RCC 7860 (cell line): ENCODE data around the gene PLEKHG1.

Source experiments
- DNase-seq: peaks from one replicate; pipeline ENCODE4 v3.0.0-alpha.2; 2015; ENCODE audit warnings: low spot score
- FAIRE-seq: peaks from 2 replicates; lab custom pipeline; 2012; peaks lifted over from hg19 to GRCh38; lab: Jason Lieb, UNC

The PLEKHG1 gene

DNA sequence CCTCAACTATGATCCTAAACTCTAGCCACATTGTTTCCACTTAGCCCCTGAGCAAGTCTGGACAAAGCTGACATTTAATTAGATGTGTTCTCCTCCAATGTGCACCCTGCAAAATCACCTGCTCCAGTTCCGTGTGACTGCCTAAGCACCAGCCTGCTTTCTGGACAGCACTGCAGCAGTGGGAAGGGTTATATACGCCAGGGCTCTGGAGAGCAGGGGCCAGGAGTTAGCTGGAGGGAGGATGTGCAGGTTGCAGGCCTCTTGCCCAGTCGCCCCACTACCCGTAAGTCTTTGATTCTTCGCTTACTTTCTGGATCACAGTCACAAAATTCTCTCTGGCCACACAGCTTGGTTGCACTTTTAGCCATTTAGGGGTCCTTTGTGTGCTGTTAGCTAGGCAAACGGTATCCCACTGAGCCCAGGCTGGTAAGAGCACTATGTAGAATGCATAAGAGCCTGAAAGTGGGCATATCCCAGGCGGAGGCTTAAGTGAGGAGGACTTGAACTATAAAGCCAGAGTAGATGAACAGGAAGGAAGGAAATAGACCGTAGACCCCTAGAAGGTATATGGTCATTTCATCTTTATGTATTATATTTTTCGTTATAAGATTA is 10.7 kb upstream of the PLEKHG1 start:
- FAIRE-seq (no peak), DNase-seq (no peak)

DNA sequence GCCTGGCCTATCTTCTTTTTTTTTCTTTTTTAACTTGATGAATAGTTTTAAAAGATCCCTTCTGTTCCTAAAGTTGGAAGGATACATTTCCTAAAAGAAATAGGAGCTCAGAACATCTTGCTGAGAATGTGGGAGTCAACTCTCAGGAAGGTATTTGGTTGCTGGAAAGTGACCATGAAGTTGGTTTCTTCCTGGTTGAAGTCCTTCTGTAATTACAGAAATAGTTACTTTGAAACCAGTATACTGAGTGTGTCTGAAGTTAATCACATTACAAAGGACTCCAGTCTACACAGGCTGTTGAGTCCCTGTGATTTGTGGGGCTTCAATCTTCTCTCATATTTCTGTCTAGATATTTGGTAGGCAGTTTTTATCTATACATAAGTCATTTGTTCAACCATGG is 9.8 kb upstream of the PLEKHG1 start:
- no peak for DNase-seq
- FAIRE-seq, result no peak

DNA sequence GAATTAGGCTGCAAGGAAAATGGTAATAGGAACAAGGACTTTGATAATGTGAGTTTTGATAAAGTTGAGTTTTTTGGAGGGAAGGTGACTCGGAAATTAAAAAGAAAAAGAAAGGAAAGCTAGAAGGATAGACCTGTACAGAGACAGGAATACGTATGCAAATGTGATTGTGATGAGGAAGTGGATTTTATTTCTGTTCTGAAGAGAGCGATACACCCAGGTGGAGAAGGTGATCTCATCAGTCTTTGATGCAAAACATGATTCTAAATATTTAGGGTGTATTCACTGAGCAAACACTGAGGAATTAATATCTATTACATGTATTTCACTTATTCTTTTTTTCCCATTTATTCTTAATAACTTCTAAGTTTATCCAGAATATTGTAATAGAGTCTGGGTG is 9.2 kb upstream of the PLEKHG1 start:
- no peak for DNase-seq
- no peak for FAIRE-seq

DNA sequence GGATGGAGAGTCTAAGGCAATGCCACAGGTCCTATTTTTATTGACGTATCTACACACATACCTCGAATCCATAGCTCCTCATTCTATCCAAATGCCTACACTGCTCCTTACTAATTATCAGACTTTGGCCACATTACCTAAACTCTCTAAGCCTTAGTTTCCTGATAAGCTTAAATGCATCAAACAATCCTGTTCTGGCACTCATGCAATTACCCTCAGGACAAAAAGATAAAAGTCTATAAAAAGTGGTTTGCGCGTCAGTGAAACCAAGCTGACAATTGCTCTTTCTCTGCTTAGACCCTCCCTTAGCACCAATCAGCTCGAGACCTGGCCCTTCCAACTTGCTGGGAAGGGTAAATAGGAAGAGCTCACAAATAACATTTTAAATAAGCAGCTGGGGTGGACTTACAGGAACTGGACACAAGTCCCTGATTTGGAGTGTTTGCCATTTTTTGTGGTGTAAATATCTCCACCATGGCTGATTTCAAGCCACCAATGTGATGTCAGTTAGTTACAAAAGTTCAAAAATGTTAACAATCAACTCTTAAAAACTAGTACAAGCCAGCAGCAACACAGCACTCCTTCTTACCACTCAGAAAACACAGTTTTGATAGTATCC is 7.2 kb upstream of the PLEKHG1 start:
- DNase-seq (no peak), FAIRE-seq (no peak)

DNA sequence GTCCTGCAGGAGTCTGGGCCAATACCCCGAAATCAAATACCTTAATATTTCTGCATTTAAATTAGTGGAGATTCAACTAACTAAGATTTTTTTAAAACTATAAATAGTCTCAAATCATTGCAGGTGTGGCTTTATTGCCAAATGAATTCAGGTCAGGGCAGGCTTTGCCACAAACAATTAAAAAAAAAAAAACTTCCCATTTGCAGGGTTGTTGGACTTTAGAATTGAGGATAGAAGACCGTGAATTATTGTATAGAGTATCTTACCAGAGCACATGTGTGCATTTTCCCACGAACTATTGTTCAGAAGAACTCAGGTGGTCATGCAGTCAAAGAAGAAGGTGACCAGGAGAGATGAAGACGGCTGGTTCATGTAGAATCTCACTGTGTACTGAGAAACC is 6.6 kb upstream of the PLEKHG1 start:
- FAIRE-seq (no peak), DNase-seq (no peak)

DNA sequence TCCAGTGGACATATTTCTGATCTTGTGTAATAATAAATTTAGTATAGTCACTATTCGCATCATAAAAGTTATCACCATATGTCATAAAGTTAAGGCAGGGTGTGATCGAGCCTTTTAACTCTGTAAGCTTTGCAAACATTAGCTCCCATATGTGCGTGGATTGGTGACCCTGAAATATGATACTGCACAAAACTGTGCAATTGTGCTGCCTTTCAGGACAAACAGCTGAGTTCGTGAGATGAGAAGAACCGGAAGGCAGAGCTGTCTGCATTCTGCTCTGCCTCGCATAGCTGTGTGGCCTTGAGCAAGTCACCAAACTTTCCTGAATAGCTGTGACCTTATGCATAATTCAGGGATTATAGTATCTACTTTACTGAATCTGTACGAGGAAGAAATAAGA is 3.2 kb upstream of the PLEKHG1 start:
- DNase-seq, result no peak

DNA sequence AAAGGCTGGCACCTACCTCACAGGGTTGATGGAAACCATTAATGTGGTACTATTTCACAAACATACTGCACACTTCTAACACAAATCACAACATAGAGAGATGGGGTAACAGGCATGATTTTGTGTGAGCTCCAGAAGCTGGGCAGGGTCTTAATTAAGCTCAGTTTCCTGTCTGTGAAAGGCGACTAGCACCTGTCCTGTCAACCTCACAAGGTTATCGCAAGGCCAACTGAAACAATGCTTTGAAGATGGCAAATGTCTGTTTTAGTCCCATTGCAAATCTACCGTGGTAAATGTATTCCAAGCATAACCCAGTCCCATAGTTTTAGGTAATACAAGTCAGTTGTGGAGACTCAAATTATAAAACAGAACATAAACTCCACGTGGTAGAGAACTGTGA is 1.3 kb upstream of the PLEKHG1 start:
- no peak for DNase-seq
- no peak for FAIRE-seq

More for the DNA sequence above, 3.2 kb upstream of the PLEKHG1 start:
- no peak for FAIRE-seq

DNA sequence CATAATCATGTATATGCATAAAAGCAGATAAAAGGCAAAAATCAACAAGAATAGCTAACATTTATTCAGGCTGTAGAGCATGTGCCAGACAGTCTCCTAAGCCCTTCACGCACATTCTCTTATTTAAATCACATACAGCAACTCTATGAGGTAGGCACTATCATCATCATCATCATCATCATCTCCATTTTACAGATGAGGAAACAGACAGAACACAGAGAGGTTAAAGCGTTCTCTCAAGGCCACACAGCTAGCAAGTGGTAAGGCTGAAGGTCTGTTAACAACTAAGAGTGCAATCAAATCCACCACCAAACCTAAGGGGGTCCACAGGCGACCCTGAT is 857 bp upstream of the PLEKHG1 start:
- FAIRE-seq, result no peak
- DNase-seq, result no peak

DNA sequence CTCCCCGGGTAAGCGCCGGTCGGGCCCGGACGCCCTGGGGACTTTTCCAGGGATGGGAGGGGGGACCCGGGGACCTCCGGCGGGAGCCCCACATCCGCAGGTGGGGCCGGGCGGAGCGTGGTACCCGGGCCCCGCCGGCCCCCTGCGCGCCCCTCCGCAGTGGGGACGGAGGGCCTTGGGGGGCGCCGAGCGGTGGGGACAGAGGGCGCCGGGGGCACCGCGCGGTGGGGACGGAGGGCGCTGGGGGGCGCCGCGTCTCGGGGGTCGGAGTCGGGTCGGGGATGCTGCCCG is 270 bp downstream of the PLEKHG1 start:
- no peak for DNase-seq
- FAIRE-seq, result no peak

DNA sequence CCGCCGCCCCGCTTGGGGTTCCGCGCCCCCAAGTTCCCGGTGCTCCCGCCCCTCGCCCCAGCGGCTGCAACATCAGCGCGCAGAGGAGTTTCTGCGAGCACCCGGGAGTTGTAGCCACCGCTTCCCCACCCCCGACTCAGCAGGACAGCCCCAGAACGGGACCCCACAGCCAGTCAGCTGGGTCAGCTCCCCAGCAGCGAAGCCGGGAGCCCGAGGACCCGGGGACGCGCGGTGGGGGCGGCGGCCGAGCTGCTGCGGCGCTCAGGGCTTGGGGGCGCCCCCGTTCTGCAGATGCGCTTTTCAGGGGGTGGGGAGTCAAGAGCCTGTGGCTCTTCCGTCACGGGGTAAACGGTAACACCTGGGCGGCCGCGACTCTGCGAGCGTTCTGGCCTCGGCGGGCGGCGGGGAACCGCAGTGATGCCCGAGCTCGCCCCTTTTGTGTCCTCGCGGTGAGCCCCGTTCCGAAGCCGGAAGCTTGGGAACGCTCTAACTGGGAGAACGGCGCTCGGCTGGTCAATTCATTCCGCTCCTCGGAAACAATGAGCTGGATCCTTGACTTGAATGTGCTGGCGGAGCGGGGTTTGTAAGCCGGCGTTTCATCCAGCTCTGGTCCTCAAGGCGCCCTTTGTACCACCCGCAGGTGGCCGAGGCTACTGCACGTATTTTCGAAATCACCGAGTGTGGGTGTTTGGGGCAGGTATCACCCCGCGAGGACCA is 774 bp downstream of the PLEKHG1 start:
- FAIRE-seq (no peak), DNase-seq (peak; percentile 30)

DNA sequence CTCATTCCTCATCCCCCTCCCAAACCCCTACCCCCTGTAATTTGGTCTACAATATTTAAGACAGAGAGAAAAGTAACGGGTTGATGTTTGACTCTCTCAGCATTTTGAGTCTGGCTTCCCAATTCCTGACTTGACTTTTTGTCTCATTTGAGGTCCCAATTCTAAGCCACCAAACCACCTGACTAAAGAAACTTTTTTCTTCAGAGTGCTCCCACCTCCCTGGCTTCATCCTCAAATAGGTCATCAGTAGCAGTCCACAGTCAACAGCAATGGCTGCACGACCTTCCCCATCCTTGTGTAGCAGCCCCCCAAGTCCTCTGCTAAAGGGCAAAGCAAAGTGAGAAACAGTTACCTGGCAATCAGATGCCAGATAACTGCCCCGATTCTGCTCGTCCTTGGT is 1.8 kb downstream of the PLEKHG1 start:
- FAIRE-seq (no peak), DNase-seq (no peak)

DNA sequence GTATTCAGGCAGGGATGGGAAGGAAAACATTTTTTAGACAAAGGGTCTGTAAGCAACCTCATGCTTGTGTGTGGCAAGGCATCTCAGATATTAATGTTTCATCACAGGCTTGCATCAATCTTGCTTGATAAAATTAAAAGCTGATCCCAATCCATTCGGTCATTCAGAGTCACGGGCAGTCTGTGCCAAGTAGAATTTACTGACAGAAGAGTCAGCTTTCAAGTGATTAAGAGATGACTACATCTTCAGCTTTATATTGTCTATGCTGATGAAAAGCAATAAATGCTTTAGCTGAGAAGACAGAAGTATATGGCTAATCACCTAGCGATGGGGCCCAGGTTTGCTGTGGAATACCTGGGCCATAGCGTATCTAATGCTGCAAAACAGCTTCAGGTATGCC is 3.5 kb downstream of the PLEKHG1 start:
- no peak for FAIRE-seq
- DNase-seq, result no peak

DNA sequence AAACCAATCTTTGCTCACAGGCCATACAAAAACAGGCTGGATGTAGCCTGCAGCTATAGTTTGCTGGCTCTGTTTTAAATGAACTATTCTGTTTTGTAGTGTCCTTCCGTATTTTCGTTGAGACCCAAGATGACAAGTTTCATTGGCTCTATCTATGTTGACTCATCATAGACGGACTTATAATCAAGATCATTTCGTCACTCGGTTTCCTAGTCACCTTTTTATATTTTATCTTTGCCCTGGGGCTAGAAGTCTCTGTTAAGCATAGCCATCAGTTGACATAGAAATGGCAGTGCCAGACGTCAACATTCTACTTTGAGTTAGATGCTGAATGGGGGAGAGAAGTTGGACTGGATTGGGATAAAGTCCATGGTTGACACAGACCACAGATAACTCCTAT is 4.8 kb downstream of the PLEKHG1 start:
- FAIRE-seq, result no peak
- DNase-seq, result no peak

DNA sequence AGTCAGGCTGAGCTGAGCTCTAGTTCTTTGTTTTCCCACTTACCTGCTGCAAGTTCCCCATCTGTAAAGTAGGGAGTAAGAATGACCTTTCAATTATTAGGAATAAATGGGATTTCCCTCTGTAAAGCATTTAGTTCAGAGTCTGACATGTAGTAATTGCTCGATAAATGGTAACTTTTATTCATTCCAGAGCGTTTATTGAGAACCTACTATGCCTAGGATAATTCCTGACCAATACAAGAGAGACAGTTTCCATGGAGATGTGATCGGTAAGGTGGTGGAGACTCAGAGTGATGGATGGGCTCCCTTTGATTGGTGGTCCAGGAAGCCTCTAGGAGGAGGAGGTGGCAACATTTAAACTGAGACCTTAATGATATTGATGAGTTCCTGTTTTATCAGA is 5.6 kb downstream of the PLEKHG1 start:
- DNase-seq (no peak), FAIRE-seq (no peak)

DNA sequence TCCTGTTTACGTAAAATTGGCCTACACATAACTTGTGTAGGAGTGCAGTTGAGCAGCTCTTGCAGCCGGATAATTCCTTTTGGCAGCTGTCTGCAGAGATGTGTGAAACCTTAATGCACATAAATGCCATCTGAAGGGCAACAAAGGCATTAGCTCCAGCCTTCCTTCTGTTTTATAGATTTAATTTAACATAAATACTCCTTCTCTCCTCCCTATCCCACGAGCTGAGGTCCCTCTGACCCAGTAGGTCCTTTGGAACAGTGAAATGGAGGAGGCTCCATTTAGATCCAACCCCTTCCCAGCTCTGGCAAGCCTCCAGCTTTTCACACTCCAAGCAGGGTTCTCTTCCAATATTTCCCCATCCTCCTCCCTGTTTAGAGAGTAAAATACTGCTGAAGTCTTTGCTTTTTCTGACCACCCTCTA is 6.5 kb downstream of the PLEKHG1 start:
- no peak for DNase-seq
- FAIRE-seq, result no peak

DNA sequence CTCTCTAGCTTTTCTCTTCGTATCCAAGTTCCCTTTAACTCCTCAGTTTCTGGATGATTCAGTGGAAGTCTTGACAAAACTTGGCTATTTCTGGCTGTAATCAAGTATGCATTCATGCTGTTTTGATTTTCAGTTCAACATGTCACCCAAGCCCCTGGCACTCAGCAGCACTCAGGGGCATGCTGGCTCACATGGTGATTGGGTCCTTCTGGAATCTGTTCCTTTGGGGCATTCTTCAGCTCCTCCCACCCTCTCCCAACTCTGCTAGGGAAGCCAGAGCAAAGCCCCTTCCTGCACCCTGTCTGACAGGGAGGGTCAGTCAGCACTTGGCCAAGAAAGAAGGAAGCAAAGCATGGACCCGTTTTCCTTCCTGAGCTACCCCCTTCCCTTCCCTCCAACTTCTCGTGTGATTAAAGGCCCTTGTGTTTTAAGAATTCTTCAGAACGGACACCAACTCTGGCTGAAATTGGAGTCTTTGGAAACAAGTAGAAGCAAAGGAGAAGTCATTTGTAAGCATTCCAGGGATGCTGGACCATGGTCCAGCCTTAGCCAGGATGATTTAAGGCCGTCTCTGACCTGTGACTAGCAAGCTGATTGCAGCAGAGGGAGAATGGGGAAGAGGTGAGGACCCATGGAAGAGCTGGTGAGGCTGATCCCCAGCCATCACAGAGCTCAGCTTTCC is 7.1 kb downstream of the PLEKHG1 start:
- FAIRE-seq (no peak), DNase-seq (no peak)

DNA sequence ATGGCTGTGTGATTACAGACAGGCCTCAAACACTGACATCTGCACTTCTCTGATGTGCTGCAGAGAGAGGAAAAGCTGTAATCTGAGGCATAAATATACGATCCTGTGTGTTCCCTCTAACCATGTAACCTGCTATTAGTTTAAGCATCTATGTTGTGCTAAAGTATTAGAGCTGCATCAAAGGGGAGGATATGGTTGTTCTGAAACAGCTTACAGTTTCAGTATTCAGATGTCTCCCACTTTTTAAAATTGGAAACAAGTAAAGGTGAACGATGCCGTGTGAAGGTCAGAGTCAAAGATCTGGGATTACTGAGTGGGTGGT is 7.6 kb downstream of the PLEKHG1 start:
- FAIRE-seq (no peak), DNase-seq (no peak)

DNA sequence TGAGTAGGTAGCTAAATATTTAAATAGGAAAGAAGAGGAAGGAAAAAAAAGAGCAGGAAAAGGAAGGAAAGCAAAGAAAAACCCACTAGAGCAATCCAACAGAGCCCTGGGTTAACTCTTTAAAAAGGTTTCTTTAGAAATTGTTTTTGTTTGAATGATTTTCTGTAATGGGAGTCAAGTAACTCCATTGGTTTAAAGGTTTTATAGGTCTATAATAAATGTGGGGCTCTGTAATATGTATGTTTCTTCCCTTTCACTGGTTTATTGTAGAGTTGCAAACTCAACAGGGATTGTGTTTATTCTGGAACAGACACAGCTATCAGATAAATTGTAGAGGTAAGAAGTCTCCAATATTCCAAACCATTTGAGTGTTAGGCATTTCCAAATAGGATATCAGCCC is 10.9 kb downstream of the PLEKHG1 start:
- FAIRE-seq (no peak), DNase-seq (no peak)

DNA sequence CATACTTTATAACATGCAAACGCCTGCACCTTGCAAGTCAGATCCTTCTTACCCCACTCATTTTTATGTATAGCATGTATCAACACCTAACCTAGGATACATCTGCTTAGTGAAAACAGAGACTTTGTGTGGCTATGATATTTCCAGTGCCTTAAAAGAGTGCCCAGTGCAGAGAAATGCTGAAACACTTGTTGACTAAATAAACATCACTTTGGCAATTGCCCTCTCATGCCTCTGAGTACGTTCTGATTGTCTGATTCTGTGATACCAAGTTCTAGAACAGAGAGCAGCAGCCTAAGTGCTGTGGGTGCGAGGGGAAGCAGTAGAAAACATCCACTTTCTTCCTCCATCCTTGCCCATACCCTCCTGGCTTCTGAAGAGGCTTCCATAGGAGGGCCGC is 13.6 kb downstream of the PLEKHG1 start:
- FAIRE-seq (no peak), DNase-seq (no peak)

DNA sequence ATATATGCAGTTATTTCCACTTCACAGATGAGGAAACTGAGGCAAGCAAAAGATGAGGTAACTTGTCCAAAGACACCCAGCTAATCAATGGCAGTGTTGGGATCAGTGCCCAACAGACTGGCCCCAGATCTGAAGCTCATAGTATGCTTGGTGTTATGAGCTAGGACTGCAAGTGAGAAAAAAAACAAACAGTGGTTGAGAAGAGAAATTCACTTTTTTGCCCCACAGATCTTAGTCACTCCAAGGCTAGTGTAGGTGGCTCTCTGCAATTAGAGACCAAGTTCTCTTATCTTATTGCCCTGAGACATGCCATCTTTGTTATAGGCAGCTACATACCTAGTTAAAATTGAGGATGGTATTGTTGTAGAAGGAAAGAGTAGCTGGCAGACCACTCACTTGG is 16.3 kb downstream of the PLEKHG1 start:
- no peak for DNase-seq
- FAIRE-seq, result no peak

DNA sequence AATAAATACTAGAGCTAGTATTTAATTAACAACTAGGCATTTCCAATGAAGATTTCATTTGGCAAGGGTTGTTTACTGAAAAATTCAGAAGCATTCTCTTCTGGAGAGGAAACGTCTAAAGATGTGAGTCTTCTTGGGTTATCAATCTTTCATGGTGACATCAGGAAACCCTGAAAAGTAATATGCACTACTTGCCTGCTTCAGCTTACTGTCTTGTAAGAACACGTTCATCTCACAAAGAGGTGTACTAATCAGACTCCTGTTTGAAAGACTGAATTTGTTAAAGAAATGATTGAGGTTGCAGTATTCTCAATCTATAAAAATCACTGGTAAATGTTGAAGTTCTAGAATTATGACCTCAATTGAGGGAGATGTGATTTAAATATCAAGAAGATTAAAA is 16.9 kb downstream of the PLEKHG1 start:
- DNase-seq (no peak), FAIRE-seq (no peak)

DNA sequence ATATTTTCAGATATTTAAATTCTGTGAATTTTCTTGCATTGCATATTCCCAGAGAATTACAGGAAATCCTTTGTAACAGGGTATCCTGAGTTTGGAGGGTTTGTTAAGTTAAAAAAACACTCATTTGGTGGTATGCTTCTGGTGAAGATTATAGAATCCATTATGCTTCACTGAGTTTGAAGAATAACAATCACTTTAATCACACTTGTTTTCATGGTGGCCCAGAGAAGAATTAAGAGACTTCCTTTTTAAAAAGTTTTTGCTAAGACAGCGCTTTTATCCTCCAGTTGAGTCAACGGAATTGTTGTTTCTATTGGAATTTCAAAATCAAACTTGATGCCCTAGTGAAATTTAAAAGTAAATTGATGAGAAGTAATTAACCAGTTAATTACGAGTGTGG is 17.4 kb downstream of the PLEKHG1 start:
- no peak for DNase-seq
- no peak for FAIRE-seq
